GM12878 (cell line): ENCODE data around the gene PPME1.

Experiments used
- ATF7 ChIP-seq: fragments of 450-650 bp; IDR thresholded peaks from 2 replicates; pipeline ENCODE4 v1.6.1; 2016; ENCODE audit warnings: low read depth, mild to moderate bottlenecking
- CEBPB ChIP-seq, 2 experiments: fragments of 150-350 bp in 1 of 2; IDR thresholded peaks; 2 replicates each; pipeline ENCODE4 v1.6.1; 2012 to 2014; ENCODE audit warnings: low read depth in 2 of 2, low read length in 2 of 2, borderline replicate concordance in 1 of 2, inconsistent platforms in 1 of 2
- CHD4 ChIP-seq: fragments of 200-600 bp; sonication (generic); IDR thresholded peaks from 2 replicates; pipeline ENCODE4 v1.6.1; 2016; ENCODE audit warnings: mild to moderate bottlenecking
- CTCF ChIP-seq, 3 experiments: IDR thresholded peaks in 2 of 3; conservative IDR thresholded peaks in 1 of 3; 2 replicates each; pipeline ENCODE4 v1.5.1; 2011; ENCODE audit warnings: low read depth in 3 of 3, low read length in 3 of 3, mild to moderate bottlenecking in 3 of 3, control low read depth in 2 of 3, moderate library complexity in 2 of 3, inconsistent platforms in 1 of 3, mixed read lengths in 1 of 3; ENCODE audit not compliant: control insufficient read depth in 2 of 3, insufficient read depth in 1 of 3; ENCODE audit errors: extremely low read depth in 1 of 3
- MAX ChIP-seq: IDR thresholded peaks from 2 replicates; pipeline ENCODE4 v1.6.1; 2012; ENCODE audit warnings: low read depth, low read length, improper control_type of control experiment
- RAD21 ChIP-seq: IDR thresholded peaks from 2 replicates; pipeline ENCODE4 v1.6.1; 2011; ENCODE audit warnings: mild to moderate bottlenecking, low read depth, low read length, moderate library complexity; ENCODE audit not compliant: insufficient read depth
- SMAD5 ChIP-seq: IDR thresholded peaks from 2 replicates; pipeline ENCODE4 v1.6.1; 2016; ENCODE audit warnings: antibody characterized with exemption, low read depth
- SMC3 ChIP-seq: IDR thresholded peaks from 2 replicates; pipeline ENCODE4 v1.6.1; 2011; ENCODE audit warnings: low read length, improper control_type of control experiment, borderline replicate concordance
- SRF ChIP-seq, 2 experiments: IDR thresholded peaks; 2 replicates each; pipeline ENCODE4 v1.6.1; 2011; ENCODE audit warnings: low read depth in 2 of 2, low read length in 2 of 2, mild to moderate bottlenecking in 1 of 2, moderate library complexity in 1 of 2

GRCh38 chr11:74168838-74169237 lies 2.3 kb upstream of the PPME1 start:
- TF ChIP-seq ATF7 (no peak), MAX (no peak), SMAD5 (no peak), CTCF (IDR thresholded peaks at IDR 0.05 in 2 of 3, conservative IDR thresholded peaks at IDR 0.05 in 1 of 3; ENCODE audit: control insufficient read depth in 2 of 3, extremely low read depth in 1 of 3, insufficient read depth in 1 of 3, low read depth in 3 of 3, low read length in 3 of 3) (no peak), CHD4 (no peak), SMC3 (no peak), RAD21 (no peak), SRF (IDR thresholded peaks at IDR 0.05; ENCODE audit: low read depth in 2 of 2, low read length in 2 of 2) (no peak), CEBPB (IDR thresholded peaks at IDR 0.05; ENCODE audit: borderline replicate concordance in 1 of 2, low read depth in 2 of 2, low read length in 2 of 2) (no peak)
